22Rv1 (cell line): ENCODE data around the gene BANP.
"Not testable (repeated sequence)": the region's sequence is repeated elsewhere in the genome, so short reads cannot be mapped to it uniquely, and the experiment has no call there.

Source experiments
- CTCF ChIP-seq: fragments of 450-650 bp; IDR thresholded peaks from 2 replicates; pipeline ENCODE4 v1.5.1; 2017; ENCODE audit warnings: mild to moderate bottlenecking
- ZFX ChIP-seq: fragments of 450-650 bp; IDR thresholded peaks from 2 replicates; pipeline ENCODE4 v1.6.1; 2017; ENCODE audit warnings: antibody characterized with exemption, borderline replicate concordance

GRCh38 chr16:88040877-88041244, 89.6 kb downstream of the BANP start:
- TF ChIP-seq CTCF, ZFX: not testable (repeated sequence)
